ENCODE measurements around the gene CYP46A1. TPM values are rescaled to one million over a fixed set of nuclear protein-coding genes. Genes with fewer than 3 reads are reported as not detected.

CYP46A1 gene
- total RNA-seq, 2 experiments from 2014 or later: 0.05 to 0.23 TPM

DNA sequence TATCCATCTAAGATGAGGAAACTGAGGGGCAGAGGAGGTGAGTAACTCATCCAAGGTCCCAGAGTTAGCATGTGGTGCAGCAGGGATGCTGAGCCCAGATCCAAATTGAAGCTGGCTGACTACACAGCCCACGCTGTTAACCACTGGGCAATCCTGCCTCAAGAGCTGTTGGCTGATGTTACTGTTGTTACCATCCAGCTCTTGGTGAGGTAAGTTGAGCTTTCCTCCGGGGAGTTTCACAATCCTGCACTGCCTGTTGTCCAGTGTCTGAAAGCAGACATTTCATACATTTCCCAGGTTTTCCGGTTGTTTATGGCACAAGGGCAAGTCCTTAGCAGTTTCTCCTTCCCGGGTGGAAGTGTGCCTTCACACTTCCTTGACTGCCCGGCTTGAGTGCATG lies 14.5 kb downstream of the CYP46A1 start:
- intact Hi-C loops (cut with DNase I, micrococcal nuclease): no loop called here
- POLR2A ChIA-PET: interaction anchor here (0.6 kb wide), 1 partner anchor 161 kb away, joined by 3 read pairs; no protein-coding TSS in a partner anchor
- H3K27me3 Mint-ChIP-seq: peaks cover 10% of the 10 kb centered on the region
- H3K4me3 Mint-ChIP-seq: no peak overlapping the region
- ATAC-seq (no peak), DNase-seq (no peak)
- peaks cover 9% of the 10 kb centered on the region for H3K9me3 Mint-ChIP-seq (ENCODE audit: low read depth)
- H3K27ac Mint-ChIP-seq: no peak overlapping the region
- peaks cover 7% of the 10 kb centered on the region for H3K36me3 Mint-ChIP-seq (ENCODE audit: low read depth)
- H3K4me1 Mint-ChIP-seq: no peaks in the 10 kb centered on the region
- CTCF ChIA-PET: interaction anchor here (0.5 to 0.6 kb wide), 2 partner anchors 29 to 47 kb away, joined by 3 read pairs; no protein-coding TSS in a partner anchor

- Mint-ChIP-seq H3K9me3 (ENCODE audit: low read depth) (peaks cover 10% of the 10 kb centered on the region), H3K4me3 (no peak overlapping the region), H3K36me3 (ENCODE audit: low read depth) (peaks cover 8% of the 10 kb centered on the region), H3K27me3 (peaks cover 10% of the 10 kb centered on the region), H3K4me1 (no peaks in the 10 kb centered on the region), H3K27ac (no peak overlapping the region)
- ChIA-PET POLR2A (interaction anchor here (0.6 kb wide), 1 partner anchor 161 kb away, joined by 3 read pairs; no protein-coding TSS in a partner anchor), CTCF (interaction anchor here (0.6 to 2.1 kb wide), 2 partner anchors 11 to 28 kb away, joined by 3 to 6 read pairs; no protein-coding TSS in a partner anchor)
- ATAC-seq (no peak), DNase-seq (no peak)
- intact Hi-C loops (cut with DNase I, micrococcal nuclease): no loop called here
Measured at GRCh38 chr14:99699085-99699760, 15.1 kb downstream of the CYP46A1 start.

DNA sequence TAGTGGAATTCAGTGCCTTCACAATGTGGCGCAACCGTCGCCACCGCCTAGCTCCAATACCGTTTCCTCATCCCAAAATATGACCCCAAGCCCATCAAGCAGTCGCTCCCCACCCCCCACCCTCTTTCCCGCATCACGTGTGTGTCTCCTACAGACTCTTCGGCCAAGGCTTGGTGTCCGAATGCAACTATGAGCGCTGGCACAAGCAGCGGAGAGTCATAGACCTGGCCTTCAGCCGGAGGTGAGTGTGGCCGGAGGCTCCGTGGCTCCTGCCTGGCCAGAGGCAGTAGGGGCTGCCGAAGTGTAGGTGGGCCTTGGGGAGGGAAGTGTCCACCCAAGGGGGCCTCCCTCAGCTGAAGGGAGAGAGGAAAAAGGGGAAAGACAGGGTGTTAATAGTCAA lies 15.8 kb downstream of the CYP46A1 start:
- Mint-ChIP-seq H3K27me3 (peaks cover 10% of the 10 kb centered on the region), H3K4me1 (no peaks in the 10 kb centered on the region), H3K27ac (no peak overlapping the region), H3K4me3 (no peak overlapping the region), H3K36me3 (ENCODE audit: low read depth) (peaks cover 8% of the 10 kb centered on the region), H3K9me3 (ENCODE audit: low read depth) (peaks cover 10% of the 10 kb centered on the region)
- ATAC-seq (no peak), DNase-seq (no peak)
- CTCF ChIA-PET: interaction anchor here (2.1 kb wide), 1 partner anchor 11 kb away, joined by 6 read pairs; no protein-coding TSS in a partner anchor
- intact Hi-C loops (cut with DNase I, micrococcal nuclease): no loop called here
- POLR2A ChIA-PET: no interaction called here

GRCh38 chr14:99700379-99700778 lies 16.3 kb downstream of the CYP46A1 start:
- H3K4me1 Mint-ChIP-seq: no peaks in the 10 kb centered on the region
- H3K36me3 Mint-ChIP-seq (ENCODE audit: low read depth): peaks cover 8% of the 10 kb centered on the region
- intact Hi-C loops (cut with DNase I, micrococcal nuclease): no loop called here
- peaks cover 10% of the 10 kb centered on the region for H3K9me3 Mint-ChIP-seq (ENCODE audit: low read depth)
- H3K4me3 Mint-ChIP-seq: no peak overlapping the region
- DNase-seq (no peak), ATAC-seq (no peak)
- H3K27ac Mint-ChIP-seq: no peak overlapping the region
- ChIA-PET CTCF (interaction anchor here (0.9 to 2.1 kb wide), 2 partner anchors 12 to 16 kb away, joined by 3 to 6 read pairs; no protein-coding TSS in a partner anchor), POLR2A (no interaction called here)
- H3K27me3 Mint-ChIP-seq: peaks cover 10% of the 10 kb centered on the region

- Mint-ChIP-seq H3K27ac (no peak overlapping the region), H3K4me1 (no peaks in the 10 kb centered on the region), H3K27me3 (peaks cover 10% of the 10 kb centered on the region), H3K9me3 (ENCODE audit: low read depth) (peaks cover 10% of the 10 kb centered on the region), H3K36me3 (ENCODE audit: low read depth) (peaks cover 8% of the 10 kb centered on the region), H3K4me3 (no peak overlapping the region)
- CTCF ChIA-PET: interaction anchor here (0.9 to 2.1 kb wide), 2 partner anchors 13 to 15 kb away, joined by 3 to 6 read pairs; no protein-coding TSS in a partner anchor
- POLR2A ChIA-PET: no interaction called here
- no peak for DNase-seq
- ATAC-seq: no peak
- intact Hi-C loops (cut with DNase I, micrococcal nuclease): no loop called here
Measured at GRCh38 chr14:99701260-99701659, 17.2 kb downstream of the CYP46A1 start.

- ChIA-PET CTCF (no interaction called here), POLR2A (no interaction called here)
- H3K36me3 Mint-ChIP-seq (ENCODE audit: low read depth): peaks cover 8% of the 10 kb centered on the region
- peaks cover 10% of the 10 kb centered on the region for H3K9me3 Mint-ChIP-seq (ENCODE audit: low read depth)
- no peak overlapping the region for H3K27ac Mint-ChIP-seq
- peaks cover 10% of the 10 kb centered on the region for H3K27me3 Mint-ChIP-seq
- DNase-seq (no peak), ATAC-seq (no peak)
- no peaks in the 10 kb centered on the region for H3K4me1 Mint-ChIP-seq
- intact Hi-C loops (cut with DNase I, micrococcal nuclease): no loop called here
- no peak overlapping the region for H3K4me3 Mint-ChIP-seq
Measured at GRCh38 chr14:99702115-99702514, 18.0 kb downstream of the CYP46A1 start.

GRCh38 chr14:99703381-99703780 lies 19.3 kb downstream of the CYP46A1 start:
- ChIA-PET POLR2A (no interaction called here), CTCF (interaction anchor here (0.6 to 1.3 kb wide), 3 partner anchors 15 to 49 kb away, joined by 3 read pairs; no protein-coding TSS in a partner anchor)
- no peak for DNase-seq
- no peak for ATAC-seq
- Mint-ChIP-seq H3K27me3 (peaks cover 5% of the 10 kb centered on the region), H3K4me3 (no peak overlapping the region), H3K9me3 (ENCODE audit: low read depth) (peaks cover 10% of the 10 kb centered on the region), H3K36me3 (ENCODE audit: low read depth) (peaks cover 8% of the 10 kb centered on the region), H3K27ac (no peak overlapping the region), H3K4me1 (no peaks in the 10 kb centered on the region)
- intact Hi-C loops (cut with DNase I, micrococcal nuclease): no loop called here

DNA sequence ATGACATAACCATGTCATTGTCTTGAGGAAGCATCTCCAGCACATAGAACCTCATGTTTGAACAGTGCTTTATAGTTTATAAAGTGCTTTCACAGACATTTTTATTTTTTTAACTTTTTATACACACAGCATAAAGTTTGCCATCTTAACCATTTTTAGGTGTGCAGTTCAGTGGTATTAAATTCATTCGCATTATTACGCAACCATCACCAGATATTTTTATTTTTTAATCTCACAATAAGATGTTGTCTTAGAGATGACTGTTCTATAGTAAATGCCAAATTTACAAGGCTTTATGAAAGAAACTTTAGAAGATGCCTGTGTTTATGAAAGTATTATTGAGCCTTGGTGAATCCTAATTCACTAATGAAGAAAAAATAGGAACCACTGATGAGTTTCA lies 19.9 kb downstream of the CYP46A1 start:
- intact Hi-C loops (cut with DNase I, micrococcal nuclease): no loop called here
- CTCF ChIA-PET: interaction anchor here (0.6 to 1.3 kb wide), 2 partner anchors 16 to 66 kb away, joined by 3 read pairs; no protein-coding TSS in a partner anchor
- H3K4me3 Mint-ChIP-seq: no peak overlapping the region
- peaks cover 10% of the 10 kb centered on the region for H3K9me3 Mint-ChIP-seq (ENCODE audit: low read depth)
- POLR2A ChIA-PET: no interaction called here
- ATAC-seq (no peak), DNase-seq (no peak)
- no peaks in the 10 kb centered on the region for H3K4me1 Mint-ChIP-seq
- H3K36me3 Mint-ChIP-seq (ENCODE audit: low read depth): peaks cover 8% of the 10 kb centered on the region
- H3K27me3 Mint-ChIP-seq: peaks cover 7% of the 10 kb centered on the region
- H3K27ac Mint-ChIP-seq: no peak overlapping the region

DNA sequence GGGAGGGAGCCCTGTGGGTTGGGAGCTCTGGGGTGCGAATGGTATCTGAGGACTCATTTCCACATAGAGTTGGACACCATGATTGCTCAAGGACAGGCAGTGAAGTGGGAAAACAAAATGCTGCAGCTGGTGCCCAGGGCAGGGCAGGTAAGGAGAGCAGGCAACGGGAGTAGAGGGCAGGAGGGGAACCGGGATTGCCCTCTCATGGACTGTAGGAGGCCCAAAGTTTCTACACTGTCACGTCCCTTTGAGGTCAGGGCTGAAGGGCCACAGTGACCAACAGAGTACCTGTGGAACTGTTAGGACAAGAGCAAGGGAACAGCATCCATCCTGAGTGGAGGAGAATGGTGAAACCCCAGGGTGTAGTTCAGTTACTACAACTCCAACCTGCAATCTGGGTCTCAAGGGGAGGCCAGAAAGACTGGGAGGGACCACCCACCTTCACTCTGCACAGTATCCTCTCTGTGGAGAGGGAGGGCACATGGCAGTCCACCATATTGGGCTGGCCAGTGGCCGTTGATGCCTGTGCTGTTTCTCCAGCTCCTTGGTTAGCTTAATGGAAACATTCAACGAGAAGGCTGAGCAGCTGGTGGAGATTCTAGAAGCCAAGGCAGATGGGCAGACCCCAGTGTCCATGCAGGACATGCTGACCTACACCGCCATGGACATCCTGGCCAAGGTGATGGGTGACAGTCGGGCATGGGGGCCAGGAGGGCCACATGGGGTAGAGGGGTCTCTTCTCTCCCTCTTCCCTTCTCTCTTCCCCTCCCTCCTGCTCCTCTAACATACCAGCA lies 22.2 kb downstream of the CYP46A1 start:
- intact Hi-C loops (cut with DNase I, micrococcal nuclease): no loop called here
- Mint-ChIP-seq H3K36me3 (ENCODE audit: low read depth) (peaks cover 8% of the 10 kb centered on the region), H3K27ac (no peak overlapping the region), H3K9me3 (ENCODE audit: low read depth) (peaks cover 10% of the 10 kb centered on the region), H3K4me3 (no peak overlapping the region), H3K27me3 (peaks cover 7% of the 10 kb centered on the region), H3K4me1 (no peaks in the 10 kb centered on the region)
- DNase-seq: no peak
- ChIA-PET POLR2A (no interaction called here), CTCF (interaction anchor here (0.9 to 1.1 kb wide), 2 partner anchors 12 to 18 kb away, joined by 5 to 7 read pairs; no protein-coding TSS in a partner anchor)
- no peak for ATAC-seq

GRCh38 chr14:99707420-99707819 lies 23.3 kb downstream of the CYP46A1 start:
- Mint-ChIP-seq H3K9me3 (ENCODE audit: low read depth) (peaks cover 10% of the 10 kb centered on the region), H3K27me3 (peaks cover 7% of the 10 kb centered on the region), H3K4me3 (no peak overlapping the region), H3K36me3 (ENCODE audit: low read depth) (peaks cover 8% of the 10 kb centered on the region), H3K4me1 (no peaks in the 10 kb centered on the region), H3K27ac (no peak overlapping the region)
- ChIA-PET CTCF (interaction anchor here (0.6 kb wide), 1 partner anchor 60 kb away, joined by 3 read pairs; no protein-coding TSS in a partner anchor), POLR2A (no interaction called here)
- no peak for ATAC-seq
- intact Hi-C loops (cut with DNase I, micrococcal nuclease): no loop called here
- no peak for DNase-seq

- H3K4me3 Mint-ChIP-seq: no peak overlapping the region
- intact Hi-C loops (cut with DNase I, micrococcal nuclease): no loop called here
- ChIA-PET POLR2A (no interaction called here), CTCF (no interaction called here)
- no peaks in the 10 kb centered on the region for H3K4me1 Mint-ChIP-seq
- no peak for ATAC-seq
- peaks cover 8% of the 10 kb centered on the region for H3K36me3 Mint-ChIP-seq (ENCODE audit: low read depth)
- peaks cover 11% of the 10 kb centered on the region for H3K27me3 Mint-ChIP-seq
- peaks cover 11% of the 10 kb centered on the region for H3K9me3 Mint-ChIP-seq (ENCODE audit: low read depth)
- DNase-seq: no peak
- no peak overlapping the region for H3K27ac Mint-ChIP-seq
Measured at GRCh38 chr14:99707921-99708320, 23.8 kb downstream of the CYP46A1 start.

Measured in activated CD4-positive, alpha-beta T cell treated with anti-CD3 and anti-CD28 coated beads for 36 hours (primary cell).